Measurements from ENCODE around the gene APOL4. TPM values are rescaled to one million over a fixed set of nuclear protein-coding genes. Genes with fewer than 3 reads are reported as not detected.

The APOL4 gene
- total RNA-seq, 2 experiments from 2014 or later = not detected

GRCh38 chr22:36148411-36148810 is 53.2 kb downstream of the APOL4 start:
- peaks cover 54% of the 10 kb centered on the region for H3K4me1 Mint-ChIP-seq (ENCODE audit: low read depth)
- Histone ChIP-seq H3K4me3 (ENCODE audit: low read length) (no peak overlapping the region), H3K27ac (ENCODE audit: low read depth in 1 of 2, low read length in 2 of 2) (no peak overlapping the region), H3K9me3 (ENCODE audit: control insufficient read depth in 1 of 2, insufficient read depth in 1 of 2, low read length in 2 of 2) (no peaks in the 10 kb centered on the region), H3K36me3 (ENCODE audit: insufficient read depth, low read length) (peaks cover 79% of the 10 kb centered on the region), H3K4me1 (ENCODE audit: insufficient read depth, low read length) (peaks cover 45% of the 10 kb centered on the region), H3K27me3 (ENCODE audit: control insufficient read depth in 1 of 2, insufficient read depth in 2 of 2, low read length in 2 of 2) (no peaks in the 10 kb centered on the region)
- ChIA-PET CTCF (interaction anchor here (1.3 kb wide), 1 partner anchor 32 kb away, joined by 3 read pairs; no protein-coding TSS in a partner anchor), POLR2A (no interaction called here)
- DNase-seq = peak in 1 of 14 experiments; percentile 25
- intact Hi-C loops (cut with DNase I, micrococcal nuclease) = loop anchor here in 1 of 2 experiments (5.0 kb wide), 1 partner anchor 74 kb away; no protein-coding TSS in a partner anchor
- H3K36me3 Mint-ChIP-seq (ENCODE audit: low read depth) = peaks cover 93% of the 10 kb centered on the region
- ATAC-seq (ENCODE audit: poor library complexity) = no peak
- TF ChIP-seq CTCF (IDR thresholded peaks at IDR 0.05) = no peak
- H3K4me3 Mint-ChIP-seq = no peak overlapping the region
- H3K27ac Mint-ChIP-seq = peak overlapping the region; percentile 55
- H3K27me3 Mint-ChIP-seq = no peaks in the 10 kb centered on the region
- H3K9me3 Mint-ChIP-seq = no peaks in the 10 kb centered on the region

GRCh38 chr22:36147196-36147791 is 54.3 kb downstream of the APOL4 start:
- POLR2A ChIA-PET = no interaction called here
- Histone ChIP-seq H3K4me1 (ENCODE audit: insufficient read depth, low read length) (peaks cover 36% of the 10 kb centered on the region), H3K9me3 (ENCODE audit: control insufficient read depth in 1 of 2, insufficient read depth in 1 of 2, low read length in 2 of 2) (no peaks in the 10 kb centered on the region), H3K36me3 (ENCODE audit: insufficient read depth, low read length) (peaks cover 85% of the 10 kb centered on the region), H3K4me3 (ENCODE audit: low read length) (no peak overlapping the region), H3K27ac (ENCODE audit: low read depth in 1 of 2, low read length in 2 of 2) (no peak overlapping the region), H3K27me3 (ENCODE audit: control insufficient read depth in 1 of 2, insufficient read depth in 2 of 2, low read length in 2 of 2) (no peaks in the 10 kb centered on the region)
- ATAC-seq (ENCODE audit: poor library complexity) (no peak), DNase-seq (peak in 1 of 14 experiments; percentile 23)
- intact Hi-C loops (cut with DNase I, micrococcal nuclease) = loop anchor here in 1 of 2 experiments (5.0 kb wide), 1 partner anchor 75 kb away; no protein-coding TSS in a partner anchor
- Mint-ChIP-seq H3K27me3 (no peaks in the 10 kb centered on the region), H3K4me3 (no peak overlapping the region), H3K4me1 (ENCODE audit: low read depth) (peaks cover 50% of the 10 kb centered on the region), H3K36me3 (ENCODE audit: low read depth) (peaks cover 98% of the 10 kb centered on the region), H3K27ac (peak overlapping the region; percentile 30), H3K9me3 (no peaks in the 10 kb centered on the region)
- CTCF ChIA-PET = no interaction called here
- TF ChIP-seq CTCF (IDR thresholded peaks at IDR 0.05) = no peak

- H3K36me3 ChIP-seq (ENCODE audit: insufficient read depth, low read length) = peaks cover 91% of the 10 kb centered on the region
- POLR2A ChIA-PET = no interaction called here
- H3K27ac Mint-ChIP-seq = no peak overlapping the region
- peaks cover 28% of the 10 kb centered on the region for H3K4me1 ChIP-seq (ENCODE audit: insufficient read depth, low read length)
- no peaks in the 10 kb centered on the region for H3K9me3 ChIP-seq (ENCODE audit: control insufficient read depth in 1 of 2, insufficient read depth in 1 of 2, low read length in 2 of 2)
- H3K27me3 Mint-ChIP-seq = no peaks in the 10 kb centered on the region
- no peaks in the 10 kb centered on the region for H3K9me3 Mint-ChIP-seq
- CTCF ChIA-PET = interaction anchor here (1.5 kb wide), 1 partner anchor 34 kb away, joined by 6 read pairs; no protein-coding TSS in a partner anchor
- H3K27me3 ChIP-seq (ENCODE audit: control insufficient read depth in 1 of 2, insufficient read depth in 2 of 2, low read length in 2 of 2) = no peaks in the 10 kb centered on the region
- no peak overlapping the region for H3K27ac ChIP-seq (ENCODE audit: low read depth in 1 of 2, low read length in 2 of 2)
- peaks cover 36% of the 10 kb centered on the region for H3K4me1 Mint-ChIP-seq (ENCODE audit: low read depth)
- ATAC-seq (ENCODE audit: poor library complexity) = no peak
- H3K36me3 Mint-ChIP-seq (ENCODE audit: low read depth) = peaks cover 98% of the 10 kb centered on the region
- peak in 1 of 14 experiments; percentile 10 for DNase-seq
- no peak overlapping the region for H3K4me3 Mint-ChIP-seq
- no peak for TF ChIP-seq CTCF (IDR thresholded peaks at IDR 0.05)
- H3K4me3 ChIP-seq (ENCODE audit: low read length) = no peak overlapping the region
- intact Hi-C loops (cut with DNase I, micrococcal nuclease) = loop anchor here (1.0 to 5.0 kb wide), 2 partner anchors 34 to 76 kb away; no protein-coding TSS in a partner anchor
Measured at GRCh38 chr22:36145881-36146280, 55.7 kb downstream of the APOL4 start.
